K562 (cell line): ENCODE measurements around the gene NYAP1. TPM values are rescaled to one million over a fixed set of nuclear protein-coding genes. Genes with fewer than 3 reads are reported as not detected.

Source experiments
- ATF1 ChIP-seq, 2 experiments: fragments of 450-650 bp in 1 of 2; IDR thresholded peaks; 2 replicates each; pipeline ENCODE4 v1.6.1; 2016; ENCODE audit warnings: missing compliant biosample characterization in 1 of 2, missing genetic modification characterization in 1 of 2
- CBFA2T3 ChIP-seq: fragments of 450-650 bp; IDR thresholded peaks from 2 replicates; pipeline ENCODE4 v1.6.1; 2017
- EWSR1 ChIP-seq: fragments of 450-650 bp; IDR thresholded peaks from 2 replicates; pipeline ENCODE4 v1.6.1; 2018; ENCODE audit warnings: borderline replicate concordance, mild to moderate bottlenecking, low read depth, moderate library complexity; ENCODE audit not compliant: partially characterized antibody
- GABPB1 ChIP-seq: sonication (generic); formaldehyde crosslinking; IDR thresholded peaks from 2 replicates; pipeline ENCODE4 v1.8.0; 2022; ENCODE audit warnings: mild to moderate bottlenecking, missing genetic modification reagents
- MCM5 ChIP-seq: fragments of 450-650 bp; IDR thresholded peaks from 2 replicates; pipeline ENCODE4 v1.6.1; 2016; ENCODE audit warnings: low read depth
- NCOR1 ChIP-seq: fragments of 450-650 bp; IDR thresholded peaks from 2 replicates; pipeline ENCODE4 v1.6.1; 2016; ENCODE audit warnings: mild to moderate bottlenecking, moderate library complexity
- POLR2AphosphoS2 ChIP-seq: IDR thresholded peaks from 2 replicates; pipeline ENCODE4 v1.6.1; 2012; ENCODE audit warnings: low read length, improper control_type of control experiment
- POLR2AphosphoS5 ChIP-seq: IDR thresholded peaks from 2 replicates; pipeline ENCODE4 v1.6.1; 2011; ENCODE audit warnings: mild to moderate bottlenecking, low read depth, low read length, moderate library complexity; ENCODE audit not compliant: control insufficient read depth, insufficient read depth
- POLR3A ChIP-seq: IDR thresholded peaks from 2 replicates; pipeline ENCODE4 v1.6.1; 2011; ENCODE audit warnings: borderline replicate concordance, mild to moderate bottlenecking, moderate library complexity; ENCODE audit not compliant: insufficient read length, insufficient read depth; ENCODE audit errors: extremely low read depth
- RBM25 ChIP-seq: fragments of 200-400 bp; formaldehyde crosslinking; IDR thresholded peaks from 2 replicates; pipeline ENCODE4 v1.6.1; 2018; ENCODE audit warnings: low read length, low read depth, moderate library complexity; ENCODE audit not compliant: severe bottlenecking
- ZNF133 ChIP-seq: fragments of 250-450 bp; sonication (Bioruptor Pico); IDR thresholded peaks from 2 replicates; pipeline ENCODE4 v1.4.0; 2020; ENCODE audit warnings: mild to moderate bottlenecking
- ZNF24 ChIP-seq: fragments of 450-650 bp; IDR thresholded peaks from 2 replicates; pipeline ENCODE4 v1.6.1; 2016
- ZNF280B ChIP-seq: fragments of 250-450 bp; sonication (Bioruptor Pico); IDR thresholded peaks from 2 replicates; pipeline ENCODE4 v1.5.1; 2021; ENCODE audit warnings: mild to moderate bottlenecking
- ZNF282 ChIP-seq: sonication (generic); formaldehyde crosslinking; IDR thresholded peaks from 2 replicates; pipeline ENCODE4 v1.8.1; 2023; ENCODE audit warnings: missing genetic modification reagents
- polyA plus RNA-seq, 8 experiments: library from polyadenylated mRNA; depleted of rRNA in 4 of 8; stranded (reverse) in 5 of 8; unstranded in 3 of 8; fragments of >200 nt; fragmentation: Nextera tagmentation in 2 of 8; fragmentation: Illumina TruSeq in 1 of 8; extraction: Ambion mirVana in 2 of 8; extraction: Trizol in 1 of 8; gene quantifications; 2 replicates each; pipeline versions ENCODE4 v1.2.1 to v1.2.3, GENCODE V29; 2011 to 2014; ENCODE audit warnings: inconsistent platforms in 1 of 8, missing spikeins in 1 of 8
- total RNA-seq, 7 experiments: library from RNA; depleted of rRNA in 6 of 7; stranded (reverse); fragments of >200 nt in 6 of 7; fragmentation: Illumina TruSeq in 2 of 7; extraction: Trizol in 2 of 7; gene quantifications; 2 replicates each; pipeline versions ENCODE4 v1.2.1 to v1.2.3, GENCODE V29; 2011 to 2021; ENCODE audit warnings: low replicate concordance in 1 of 7
- TF ChIP-seq, protein P1 (sequence below): fragments of 450-650 bp; formaldehyde crosslinking; conservative IDR thresholded peaks from 2 replicates; pipeline ENCODE4 v1.4.0; 2022; ENCODE audit warnings: mild to moderate bottlenecking, missing genetic modification characterization
- TF ChIP-seq, protein P2 (sequence below), 2 experiments: fragments of 450-650 bp in 1 of 2; sonication (generic) in 1 of 2; formaldehyde crosslinking in 1 of 2; IDR thresholded peaks; 2 replicates each; pipeline versions ENCODE4 v1.7.1 to v1.9.0; 2016 to 2022; ENCODE audit warnings: inconsistent platforms in 1 of 2, mild to moderate bottlenecking in 1 of 2, missing genetic modification reagents in 1 of 2

Gene NYAP1
- total and polyA plus RNA-seq, 9 of the 15 experiments (the other 6 are each of a cell fraction or from before 2014, with no cell fraction given), result 0.11 to 0.88 (median 0.22) TPM; not detected in 2

DNA sequence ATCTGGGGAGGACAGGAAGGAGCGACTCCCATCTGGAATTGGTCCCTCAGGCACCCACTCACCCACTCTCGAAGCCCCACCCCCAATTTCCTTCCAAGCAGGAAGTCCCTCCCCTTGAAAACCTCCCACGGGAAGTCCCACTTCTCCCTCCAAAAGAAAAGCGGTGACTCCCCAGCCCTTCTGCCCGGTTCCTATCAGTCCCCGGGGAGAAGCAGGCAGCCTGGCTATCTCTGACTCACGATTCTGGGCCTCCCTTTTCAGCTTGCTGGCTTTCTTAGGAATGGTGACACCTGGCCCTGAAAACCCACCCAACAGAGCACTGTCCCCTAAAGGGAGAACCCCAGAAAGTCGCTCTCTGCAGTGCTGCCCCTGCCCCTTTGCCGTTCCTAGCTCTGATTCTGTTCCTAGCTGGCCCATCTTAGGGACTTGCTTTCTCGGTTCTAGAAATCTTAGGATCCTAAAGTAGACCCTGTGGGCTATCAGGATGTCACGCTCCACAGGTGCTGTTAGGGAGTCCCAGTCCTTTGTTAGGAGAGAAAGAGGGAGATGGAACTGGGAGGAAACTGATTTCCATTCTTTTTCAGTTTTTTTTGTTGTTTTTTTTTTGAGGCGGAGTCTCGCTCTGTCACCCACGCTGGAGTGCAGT, 10.8 kb upstream of the NYAP1 start (continued):
- TF ChIP-seq ZNF280B (CRISPR knock-in tag), result no peak
- no peak for TF ChIP-seq ATF1 (CRISPR knock-in tag; IDR thresholded peaks at IDR 0.05)
- TF ChIP-seq ATF1 (tag; IDR thresholded peaks at IDR 0.05), result no peak
- no peak for TF ChIP-seq ZNF282 (CRISPR knock-in tag)
- no peak for TF ChIP-seq RBM25
- TF ChIP-seq MCM5, result no peak
- peak; percentile 73 for TF ChIP-seq POLR2AphosphoS5
- no peak for TF ChIP-seq POLR3A
- peak; percentile 48; the same call in 1 of the 2 replicates for TF ChIP-seq GABPB1 (CRISPR knock-in tag)
- TF ChIP-seq POLR2AphosphoS2, result no peak
- TF ChIP-seq, protein P1, sequence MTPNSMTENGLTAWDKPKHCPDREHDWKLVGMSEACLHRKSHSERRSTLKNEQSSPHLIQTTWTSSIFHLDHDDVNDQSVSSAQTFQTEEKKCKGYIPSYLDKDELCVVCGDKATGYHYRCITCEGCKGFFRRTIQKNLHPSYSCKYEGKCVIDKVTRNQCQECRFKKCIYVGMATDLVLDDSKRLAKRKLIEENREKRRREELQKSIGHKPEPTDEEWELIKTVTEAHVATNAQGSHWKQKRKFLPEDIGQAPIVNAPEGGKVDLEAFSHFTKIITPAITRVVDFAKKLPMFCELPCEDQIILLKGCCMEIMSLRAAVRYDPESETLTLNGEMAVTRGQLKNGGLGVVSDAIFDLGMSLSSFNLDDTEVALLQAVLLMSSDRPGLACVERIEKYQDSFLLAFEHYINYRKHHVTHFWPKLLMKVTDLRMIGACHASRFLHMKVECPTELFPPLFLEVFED (CRISPR knock-in tag), result 0 out of 2 replicates have a peak, but pooled peaks have one; percentile 55
- TF ChIP-seq NCOR1, result peak; percentile 7; the same call in 1 of the 2 replicates
- no peak for TF ChIP-seq ZNF133 (CRISPR knock-in tag)
- TF ChIP-seq ZNF24, result no peak
- TF ChIP-seq, protein P2, sequence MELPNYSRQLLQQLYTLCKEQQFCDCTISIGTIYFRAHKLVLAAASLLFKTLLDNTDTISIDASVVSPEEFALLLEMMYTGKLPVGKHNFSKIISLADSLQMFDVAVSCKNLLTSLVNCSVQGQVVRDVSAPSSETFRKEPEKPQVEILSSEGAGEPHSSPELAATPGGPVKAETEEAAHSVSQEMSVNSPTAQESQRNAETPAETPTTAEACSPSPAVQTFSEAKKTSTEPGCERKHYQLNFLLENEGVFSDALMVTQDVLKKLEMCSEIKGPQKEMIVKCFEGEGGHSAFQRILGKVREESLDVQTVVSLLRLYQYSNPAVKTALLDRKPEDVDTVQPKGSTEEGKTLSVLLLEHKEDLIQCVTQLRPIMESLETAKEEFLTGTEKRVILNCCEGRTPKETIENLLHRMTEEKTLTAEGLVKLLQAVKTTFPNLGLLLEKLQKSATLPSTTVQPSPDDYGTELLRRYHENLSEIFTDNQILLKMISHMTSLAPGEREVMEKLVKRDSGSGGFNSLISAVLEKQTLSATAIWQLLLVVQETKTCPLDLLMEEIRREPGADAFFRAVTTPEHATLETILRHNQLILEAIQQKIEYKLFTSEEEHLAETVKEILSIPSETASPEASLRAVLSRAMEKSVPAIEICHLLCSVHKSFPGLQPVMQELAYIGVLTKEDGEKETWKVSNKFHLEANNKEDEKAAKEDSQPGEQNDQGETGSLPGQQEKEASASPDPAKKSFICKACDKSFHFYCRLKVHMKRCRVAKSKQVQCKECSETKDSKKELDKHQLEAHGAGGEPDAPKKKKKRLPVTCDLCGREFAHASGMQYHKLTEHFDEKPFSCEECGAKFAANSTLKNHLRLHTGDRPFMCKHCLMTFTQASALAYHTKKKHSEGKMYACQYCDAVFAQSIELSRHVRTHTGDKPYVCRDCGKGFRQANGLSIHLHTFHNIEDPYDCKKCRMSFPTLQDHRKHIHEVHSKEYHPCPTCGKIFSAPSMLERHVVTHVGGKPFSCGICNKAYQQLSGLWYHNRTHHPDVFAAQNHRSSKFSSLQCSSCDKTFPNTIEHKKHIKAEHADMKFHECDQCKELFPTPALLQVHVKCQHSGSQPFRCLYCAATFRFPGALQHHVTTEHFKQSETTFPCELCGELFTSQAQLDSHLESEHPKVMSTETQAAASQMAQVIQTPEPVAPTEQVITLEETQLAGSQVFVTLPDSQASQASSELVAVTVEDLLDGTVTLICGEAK (IDR thresholded peaks at IDR 0.05), result peak; percentile 84
- TF ChIP-seq, protein P2 (CRISPR knock-in tag; IDR thresholded peaks at IDR 0.05), result no peak
- TF ChIP-seq CBFA2T3, result peak; percentile 86
- TF ChIP-seq EWSR1, result no peak
